NT2/D1 (cell line): ENCODE results near the gene SCN7A.

Experiments used
- DNase-seq: peaks from one replicate; pipeline ENCODE4 v3.0.0-alpha.2; 2011; ENCODE audit warnings: low read depth, low spot score
- H3K27me3 ChIP-seq: 2 replicates; pipeline ENCODE4 v1.6.0; 2011; ENCODE audit warnings: mild to moderate bottlenecking; ENCODE audit not compliant: insufficient read length, insufficient read depth
- H3K36me3 ChIP-seq: 2 replicates; pipeline ENCODE4 v1.6.1; 2011; ENCODE audit warnings: mild to moderate bottlenecking, low read length, mixed read lengths; ENCODE audit not compliant: insufficient read depth, insufficient read length
- H3K4me1 ChIP-seq: 2 replicates; pipeline ENCODE4 v1.5.1; 2011; ENCODE audit not compliant: insufficient read depth, insufficient read length
- H3K4me3 ChIP-seq: 2 replicates; pipeline ENCODE4 v1.5.1; 2011; ENCODE audit warnings: low read depth; ENCODE audit not compliant: insufficient read length
- H3K9ac ChIP-seq: 2 replicates; pipeline ENCODE4 v1.6.0; 2011; ENCODE audit warnings: low read depth; ENCODE audit not compliant: insufficient read length
- H3K9me3 ChIP-seq: 2 replicates; pipeline ENCODE4 v1.5.1; 2011; ENCODE audit warnings: mild to moderate bottlenecking, low read length; ENCODE audit not compliant: insufficient read depth
- SUZ12 ChIP-seq: IDR thresholded peaks from 2 replicates; pipeline ENCODE4 v1.6.1; 2011; ENCODE audit not compliant: insufficient read length, insufficient read depth; ENCODE audit errors: extremely low read depth
- YY1 ChIP-seq: IDR thresholded peaks from 2 replicates; pipeline ENCODE4 v1.6.1; 2011; ENCODE audit not compliant: insufficient read length, insufficient read depth
- ZNF274 ChIP-seq: IDR thresholded peaks from 2 replicates; pipeline ENCODE4 v1.6.1; 2011; ENCODE audit warnings: mild to moderate bottlenecking, low read depth, low read length

SCN7A gene

DNA sequence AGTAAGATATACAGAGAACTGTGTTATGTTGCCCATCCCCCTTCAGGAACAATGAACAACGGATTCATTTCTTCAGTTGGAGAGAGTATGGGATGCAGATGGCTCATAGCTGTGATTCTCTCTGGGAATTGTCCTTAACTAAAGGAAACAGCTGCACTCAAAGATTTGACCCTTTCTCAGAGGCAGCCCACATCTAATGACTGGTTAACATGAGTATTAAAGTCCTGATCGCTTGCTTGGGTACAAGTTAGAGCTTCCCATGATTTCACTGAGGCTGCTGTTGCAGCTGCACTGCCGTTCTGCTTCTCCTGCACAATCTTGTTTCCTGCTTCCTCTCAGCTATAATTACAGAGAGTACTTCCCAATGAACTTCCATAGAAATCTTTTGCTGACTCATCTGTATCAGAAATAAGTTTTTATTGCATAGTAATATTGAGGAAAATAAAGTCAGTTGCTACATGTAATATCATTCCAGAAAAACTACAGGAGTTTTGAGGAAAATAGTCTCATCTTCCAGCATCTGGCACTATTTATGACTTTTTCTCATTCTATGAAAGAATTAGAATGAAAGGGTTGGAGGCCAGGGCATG is 105.5 kb downstream of the SCN7A start:
- H3K9ac ChIP-seq, result no peak overlapping the region
- no peaks in the 10 kb centered on the region for H3K4me1 ChIP-seq
- TF ChIP-seq ZNF274, result no peak
- TF ChIP-seq YY1, result no peak
- TF ChIP-seq SUZ12, result no peak
- H3K27me3 ChIP-seq, result no peaks in the 10 kb centered on the region
- H3K4me3 ChIP-seq, result no peak overlapping the region
- H3K9me3 ChIP-seq, result no peaks in the 10 kb centered on the region
- DNase-seq, result no peak
- H3K36me3 ChIP-seq, result no peaks in the 10 kb centered on the region

DNA sequence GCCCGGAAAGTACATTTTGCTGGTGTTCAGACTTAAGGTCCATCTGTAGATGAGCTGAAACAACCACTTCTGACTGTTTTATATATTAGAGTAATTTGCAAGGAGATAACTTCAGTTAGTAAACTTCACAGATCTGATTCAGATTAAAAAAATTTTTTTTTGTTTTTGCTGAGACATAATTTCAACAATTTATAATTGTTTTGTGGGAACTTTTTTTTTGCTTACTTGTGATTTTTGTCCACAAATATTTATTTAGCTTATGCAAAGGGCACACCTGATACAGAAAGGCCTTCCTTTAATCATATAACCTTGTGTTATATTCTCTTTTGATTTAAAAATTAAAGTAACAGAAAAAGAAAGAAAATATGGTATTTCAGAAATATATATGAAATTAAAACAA is 108.7 kb downstream of the SCN7A start:
- no peaks in the 10 kb centered on the region for H3K4me1 ChIP-seq
- no peak overlapping the region for H3K4me3 ChIP-seq
- H3K36me3 ChIP-seq, result no peaks in the 10 kb centered on the region
- no peaks in the 10 kb centered on the region for H3K27me3 ChIP-seq
- TF ChIP-seq YY1 (no peak), SUZ12 (no peak), ZNF274 (no peak)
- H3K9me3 ChIP-seq, result no peaks in the 10 kb centered on the region
- DNase-seq, result no peak
- H3K9ac ChIP-seq, result no peak overlapping the region

DNA sequence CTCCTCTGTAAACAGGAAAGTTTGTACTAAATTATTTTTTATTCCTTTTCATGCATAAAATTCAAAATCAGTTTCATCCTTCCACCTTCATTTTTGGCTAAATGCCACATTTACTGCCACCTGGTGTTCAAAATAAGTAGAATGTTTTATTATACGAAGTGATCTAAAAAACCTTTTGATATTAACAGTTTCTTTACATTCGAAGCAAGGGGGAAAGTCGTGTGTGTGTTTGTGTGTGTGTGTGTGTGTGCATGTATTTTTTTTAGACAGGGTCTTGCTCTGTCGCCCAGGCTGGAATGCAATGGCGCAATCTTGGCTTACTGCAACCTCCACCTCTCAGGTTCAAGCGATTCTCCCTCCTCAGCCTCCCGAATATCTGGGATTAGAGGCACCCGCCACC is 109.3 kb downstream of the SCN7A start:
- Histone ChIP-seq H3K9ac (no peak overlapping the region), H3K4me3 (no peak overlapping the region), H3K4me1 (no peaks in the 10 kb centered on the region), H3K36me3 (no peaks in the 10 kb centered on the region), H3K27me3 (no peaks in the 10 kb centered on the region), H3K9me3 (no peaks in the 10 kb centered on the region)
- TF ChIP-seq ZNF274 (no peak), SUZ12 (no peak), YY1 (no peak)
- no peak for DNase-seq

DNA sequence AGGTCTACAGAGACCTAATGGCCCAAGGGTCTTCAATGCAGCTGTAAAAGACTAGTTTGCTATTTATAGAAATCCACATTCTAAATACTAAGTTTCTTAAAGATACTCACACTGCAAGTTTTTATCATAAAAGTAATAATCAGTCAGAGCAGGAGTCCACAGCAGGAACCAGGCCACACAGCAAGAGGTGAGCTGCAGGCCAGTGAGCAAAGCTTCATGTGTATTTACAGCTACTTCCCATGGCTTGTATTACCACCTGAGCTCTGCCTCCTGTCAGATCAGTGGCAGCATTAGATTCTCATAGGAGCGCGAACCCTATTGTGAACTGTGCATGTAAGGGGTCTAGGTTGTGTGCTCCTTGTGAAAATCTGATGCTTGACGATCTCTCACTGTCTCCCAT is 111.6 kb downstream of the SCN7A start:
- DNase-seq, result no peak
- TF ChIP-seq ZNF274, result no peak

DNA sequence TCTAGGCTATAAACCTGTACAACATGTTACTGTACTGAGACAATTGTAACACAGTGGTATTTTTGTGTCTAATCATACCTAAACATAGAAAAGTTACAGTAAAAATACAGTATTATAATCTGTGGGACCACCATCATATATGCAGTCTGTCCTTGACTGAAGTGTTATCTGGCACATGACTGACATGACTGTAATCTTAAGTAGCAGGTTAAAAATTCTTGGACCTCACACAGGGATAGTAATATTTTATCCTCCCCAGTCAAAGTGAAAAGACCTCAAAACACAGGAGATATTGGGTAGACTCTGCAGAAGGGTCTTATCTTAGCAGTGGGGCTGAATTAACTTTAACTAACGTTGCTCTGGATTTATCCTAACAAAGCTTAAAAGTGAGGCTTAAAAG is 113.4 kb downstream of the SCN7A start:
- Histone ChIP-seq H3K36me3 (no peaks in the 10 kb centered on the region), H3K4me1 (no peaks in the 10 kb centered on the region), H3K4me3 (no peak overlapping the region), H3K9me3 (no peaks in the 10 kb centered on the region), H3K27me3 (peaks cover 20% of the 10 kb centered on the region), H3K9ac (no peak overlapping the region)
- TF ChIP-seq SUZ12 (no peak), ZNF274 (no peak), YY1 (no peak)
- no peak for DNase-seq

More for the DNA sequence above, 111.6 kb downstream of the SCN7A start:
- Histone ChIP-seq H3K9me3 (no peaks in the 10 kb centered on the region), H3K27me3 (peaks cover 7% of the 10 kb centered on the region), H3K4me1 (no peaks in the 10 kb centered on the region), H3K36me3 (no peaks in the 10 kb centered on the region), H3K9ac (no peak overlapping the region), H3K4me3 (no peak overlapping the region)

DNA sequence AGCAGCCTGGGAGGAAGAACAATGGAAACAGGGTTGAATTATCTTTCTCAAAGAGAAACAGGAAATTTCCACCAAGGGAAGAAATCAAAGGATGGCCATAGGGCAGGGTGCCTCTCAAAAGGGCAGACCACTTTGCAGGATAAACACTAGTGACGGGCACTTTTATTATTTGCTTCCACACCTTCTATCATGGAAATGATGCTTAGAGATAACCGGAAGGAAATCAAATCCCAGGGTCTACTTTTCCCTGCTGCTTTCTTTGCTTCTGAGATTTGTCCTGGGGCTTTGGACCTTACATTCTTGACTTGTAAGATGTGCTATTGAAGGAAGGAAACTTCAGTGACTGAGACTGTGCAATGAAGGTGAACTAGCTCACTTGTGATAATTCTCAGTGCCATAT is 117.2 kb downstream of the SCN7A start:
- H3K27me3 ChIP-seq, result peaks cover 20% of the 10 kb centered on the region
- no peak overlapping the region for H3K4me3 ChIP-seq
- no peak for DNase-seq
- no peaks in the 10 kb centered on the region for H3K36me3 ChIP-seq
- no peaks in the 10 kb centered on the region for H3K9me3 ChIP-seq
- no peaks in the 10 kb centered on the region for H3K4me1 ChIP-seq
- TF ChIP-seq SUZ12, result no peak
- peak overlapping the region; percentile 62 for H3K9ac ChIP-seq

DNA sequence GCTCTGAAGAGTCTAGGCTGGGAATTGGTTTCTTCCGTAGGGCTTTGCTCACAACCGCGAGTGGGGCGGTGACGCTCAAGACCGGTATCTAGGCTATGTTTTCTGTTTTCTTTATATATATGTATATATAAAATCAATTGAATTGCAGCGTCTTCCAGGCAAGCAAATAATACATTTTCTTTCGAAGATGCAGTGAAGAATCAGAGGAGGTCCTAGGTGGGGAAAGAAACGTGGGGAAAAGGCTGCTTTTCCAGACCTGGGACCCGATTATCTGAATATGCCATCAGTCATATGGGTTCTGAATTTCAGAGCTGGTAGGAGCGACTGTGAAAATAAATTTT is 117.6 kb downstream of the SCN7A start:
- Histone ChIP-seq H3K36me3 (no peaks in the 10 kb centered on the region), H3K4me3 (peak overlapping the region; percentile 77), H3K9me3 (no peaks in the 10 kb centered on the region), H3K27me3 (peaks cover 20% of the 10 kb centered on the region), H3K4me1 (no peaks in the 10 kb centered on the region), H3K9ac (peak overlapping the region; percentile 62)
- TF ChIP-seq YY1 (no peak), SUZ12 (no peak), ZNF274 (no peak)
- no peak for DNase-seq

DNA sequence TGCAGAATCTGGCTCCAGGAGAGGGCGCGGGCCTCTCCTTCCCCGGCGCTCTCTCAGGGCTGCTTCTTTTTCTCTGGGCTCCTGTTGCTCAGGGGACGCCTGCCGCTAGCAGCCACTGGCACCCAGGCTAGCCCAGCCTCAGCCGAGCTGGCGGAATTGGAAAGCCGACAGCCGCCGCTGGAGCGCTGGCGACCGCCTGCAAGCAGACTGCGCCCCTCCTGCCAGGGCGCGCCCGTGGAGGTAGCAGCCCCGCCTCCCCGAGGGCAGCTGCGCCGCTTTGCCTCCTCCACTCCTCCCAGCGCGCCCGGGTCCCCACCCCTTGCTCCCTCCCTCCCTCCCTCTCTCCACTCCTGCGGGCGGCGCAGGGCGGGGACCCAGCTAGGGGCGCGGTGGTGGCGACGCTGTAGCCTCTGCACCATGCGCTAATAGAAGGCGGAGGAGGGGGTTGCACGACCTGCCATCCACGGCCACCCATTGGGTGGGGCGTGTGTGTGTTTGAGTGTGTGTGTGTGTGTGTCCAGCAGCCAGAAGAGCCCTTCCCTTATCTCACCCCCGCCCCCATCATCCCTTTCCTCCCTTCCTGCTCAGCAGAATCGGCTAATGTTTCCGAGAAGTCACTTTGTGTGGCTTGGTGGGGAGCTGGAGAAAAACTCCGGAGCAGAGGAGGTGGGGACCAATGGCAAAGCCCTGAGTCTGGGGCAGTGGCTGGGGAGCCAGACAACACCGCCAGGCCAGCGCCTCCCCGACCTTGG is 118.1 kb downstream of the SCN7A start, which contains the start of gene SCN9A:
SCN9A (minus strand) TSS at position 209 of the 752 bp plus-strand sequence. CDS start 64,188 bp downstream, outside the sequence.
- TF ChIP-seq YY1 (no peak), SUZ12 (no peak), ZNF274 (no peak)
- Histone ChIP-seq H3K9me3 (no peaks in the 10 kb centered on the region), H3K4me1 (no peaks in the 10 kb centered on the region), H3K36me3 (no peaks in the 10 kb centered on the region), H3K9ac (peak within 1 kb of the TSS; percentile 62), H3K4me3 (peak within 1 kb of the TSS; percentile 77), H3K27me3 (peaks cover 20% of the 10 kb centered on the region)
- DNase-seq, result peak; percentile 78
